GM18520 (cell line): ENCODE data around the gene TP53.

Experiments
- ATAC-seq: cut with Tn5 transposase; IDR thresholded peaks from one replicate; pipeline ENCODE4 v1.9.1; 2021; ENCODE audit not compliant: unreplicated experiment

The TP53 gene

GRCh38 chr17:7687072-7687907 is at the start of gene TP53:
TP53 (minus strand) TSS chr17:7687490; CDS start chr17:7676594, 10,896 bp downstream.
- ATAC-seq, result no peak

- ATAC-seq, result no peak
These were observed 45.8 kb upstream of the TP53 start for GRCh38 chr17:7732981-7733539.

- ATAC-seq, result no peak
These were observed 42.5 kb upstream of the TP53 start for GRCh38 chr17:7729816-7730215.

- ATAC-seq, result no peak
These were observed 40.6 kb upstream of the TP53 start for GRCh38 chr17:7727886-7728285.

GRCh38 chr17:7721612-7722011 is 34.3 kb upstream of the TP53 start:
- no peak for ATAC-seq

GRCh38 chr17:7720125-7720524 is 32.8 kb upstream of the TP53 start:
- ATAC-seq, result no peak

GRCh38 chr17:7719661-7720060 is 32.4 kb upstream of the TP53 start:
- no peak for ATAC-seq

- no peak for ATAC-seq
These were observed 30.6 kb upstream of the TP53 start for GRCh38 chr17:7717756-7718350.

GRCh38 chr17:7716901-7717755 is 29.8 kb upstream of the TP53 start, which contains the start of gene DNAH2:
DNAH2 (plus strand) TSS chr17:7717744; CDS start chr17:7719735, 1,991 bp downstream.
- ATAC-seq, result no peak

- ATAC-seq, result no peak
These were observed 28.9 kb upstream of the TP53 start for GRCh38 chr17:7715936-7716886.

- ATAC-seq, result no peak
These were observed 27.7 kb upstream of the TP53 start for GRCh38 chr17:7714721-7715594.

GRCh38 chr17:7713782-7714181 is 26.5 kb upstream of the TP53 start:
- ATAC-seq, result no peak

GRCh38 chr17:7712111-7712771 is 25.0 kb upstream of the TP53 start:
- ATAC-seq, result no peak

- no peak for ATAC-seq
These were observed 23.9 kb upstream of the TP53 start for GRCh38 chr17:7711051-7711755.

GRCh38 chr17:7710301-7710700 is 23.0 kb upstream of the TP53 start:
- no peak for ATAC-seq

- ATAC-seq, result no peak
These were observed 21.7 kb upstream of the TP53 start for GRCh38 chr17:7709031-7709430.

- ATAC-seq, result no peak
These were observed 20.8 kb upstream of the TP53 start for GRCh38 chr17:7707858-7708750.
